ENCODE results near the gene POM121.
"Not testable (repeated sequence)": the region's sequence is repeated elsewhere in the genome, so short reads cannot be mapped to it uniquely, and the experiment has no call there.

The POM121 gene

DNA sequence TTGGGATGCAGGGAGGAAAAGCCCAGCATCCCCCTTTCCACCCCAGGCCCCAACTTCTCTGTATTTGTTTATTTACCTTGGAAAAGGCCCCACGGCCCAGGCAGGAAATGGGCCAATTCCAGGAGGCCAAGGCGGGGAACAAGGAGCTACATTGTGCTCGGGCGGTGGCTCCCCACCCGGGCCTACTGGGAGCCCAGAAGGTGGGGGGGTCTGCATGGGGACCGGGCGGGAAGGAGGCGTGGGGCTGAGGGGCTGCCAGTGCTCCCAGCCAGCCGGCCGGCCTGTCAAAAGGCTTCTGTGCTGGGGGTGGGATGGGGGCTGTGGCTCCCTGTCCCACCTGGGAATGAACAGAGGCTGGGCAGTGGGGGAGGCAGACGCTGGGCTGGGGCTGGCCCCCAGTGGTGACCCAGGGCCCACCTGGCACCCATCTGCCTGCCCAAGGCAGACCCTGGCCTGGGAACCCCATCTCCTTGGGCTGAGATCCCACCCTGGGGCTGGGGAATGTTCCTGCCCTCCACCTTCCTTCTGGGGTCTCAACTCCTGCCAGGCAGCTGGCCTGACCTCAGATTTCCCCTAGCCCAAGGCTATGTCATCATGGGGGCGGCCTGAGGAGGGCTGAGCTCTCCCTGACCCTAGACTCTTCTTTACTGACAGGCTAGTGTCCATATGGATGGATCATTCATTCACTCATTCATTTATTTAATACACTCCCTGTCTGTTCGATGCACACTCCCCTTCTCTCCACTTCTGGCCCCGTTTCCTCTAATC lies 65.4 kb downstream of the POM121 start:
- DNase-seq = peak; percentile 14 to 93 (median 48)
- intact Hi-C loops (cut with DNase I) = not testable (repeated sequence)

DNA sequence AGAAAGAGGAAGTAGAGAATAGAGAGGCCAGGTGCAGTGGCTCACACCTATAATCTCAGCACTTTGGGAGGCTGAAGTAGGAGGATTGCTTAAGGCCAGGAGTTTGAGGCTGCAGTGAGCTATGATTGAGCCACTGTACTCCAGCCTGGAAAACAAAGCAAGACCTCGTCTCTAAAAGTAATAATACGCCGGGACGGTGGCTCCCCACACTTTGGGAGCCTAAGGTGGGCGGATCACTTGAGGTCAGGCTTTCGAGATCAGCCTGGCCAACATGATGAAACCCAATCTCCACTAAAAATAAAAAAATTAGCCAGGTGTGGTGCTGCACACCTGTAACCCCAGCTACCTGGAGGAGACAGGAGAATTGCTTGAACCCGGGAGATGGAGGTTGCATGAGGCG lies 70.6 kb downstream of the POM121 start:
- peak in 2 of 10 donors; percentile 16 to 35 for DNase-seq
- intact Hi-C loops (cut with DNase I) = not testable (repeated sequence)

DNA sequence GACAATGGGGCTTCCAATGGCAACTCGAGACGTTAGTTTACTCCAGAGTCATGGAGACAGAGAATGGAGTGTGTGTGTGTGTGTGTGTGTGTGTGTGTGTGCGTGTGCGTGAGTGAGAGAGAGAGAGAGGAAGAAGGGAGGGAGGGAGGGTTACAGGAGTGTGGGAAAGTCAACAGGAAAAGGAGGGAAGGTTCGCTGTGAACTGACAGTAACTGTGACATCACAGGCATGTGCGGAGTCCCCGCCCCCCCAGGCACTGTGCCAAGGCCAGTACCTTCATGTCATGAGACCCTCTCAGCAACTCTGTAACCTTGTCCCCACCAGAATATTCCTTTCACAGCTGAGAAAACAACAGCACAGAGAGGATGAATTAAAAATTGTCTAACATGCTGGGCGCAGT lies 72.6 kb downstream of the POM121 start:
- intact Hi-C loops (cut with DNase I); DNase-seq: not testable (repeated sequence)

DNA sequence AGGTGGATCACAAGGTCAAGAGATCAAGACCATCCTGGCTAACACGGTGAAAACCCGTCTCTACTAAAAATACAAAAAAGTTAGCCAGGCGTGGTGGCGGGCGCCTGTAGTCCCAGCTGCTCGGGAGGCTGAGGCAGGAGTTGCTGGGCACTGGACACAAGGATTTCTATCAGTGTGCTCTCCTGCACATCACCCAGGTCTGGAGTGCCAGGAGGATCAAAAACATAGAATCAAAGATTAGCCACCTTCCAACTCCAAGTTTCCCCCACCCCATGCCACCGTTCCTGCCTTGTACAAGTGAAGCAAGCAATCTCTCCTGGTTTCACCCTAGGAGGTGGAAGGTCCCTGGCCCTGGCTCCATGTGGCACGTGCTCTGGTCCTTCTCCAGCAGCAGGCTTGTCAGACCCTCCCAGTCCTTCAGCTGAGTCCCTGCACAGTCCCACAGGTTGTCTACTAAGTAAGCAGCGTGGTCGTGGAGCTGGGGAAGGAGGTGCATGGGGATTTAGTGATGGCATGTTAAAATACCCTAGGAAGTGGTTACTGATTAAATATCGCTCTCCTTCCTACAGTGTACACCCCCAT lies 73.1 kb downstream of the POM121 start:
- DNase-seq; intact Hi-C loops (cut with DNase I): not testable (repeated sequence)

Data from posterior cingulate gyrus (tissue), 11 donors.